ENCODE measurements around the gene MBTPS1.

GRCh38 chr16:84084570-84085270 lies 32.0 kb downstream of the MBTPS1 start:
- TF ChIP-seq CTCF (IDR thresholded peaks at IDR 0.05 in 2 of 3, conservative IDR thresholded peaks at IDR 0.05 in 1 of 3; ENCODE audit: control insufficient read depth in 2 of 3, extremely low read depth in 1 of 3, insufficient read depth in 1 of 3, low read depth in 3 of 3, low read length in 3 of 3) (peak; percentile 84 to 88 (median 84)), CREB1 (IDR thresholded peaks at IDR 0.05; ENCODE audit: low read depth) (no peak), RAD21 (IDR thresholded peaks at IDR 0.05; ENCODE audit: insufficient read depth, low read depth, low read length) (peak; percentile 73), CEBPB (IDR thresholded peaks at IDR 0.05; ENCODE audit: borderline replicate concordance in 1 of 2, low read depth in 2 of 2, low read length in 2 of 2) (no peak)

Measured in GM12878 (cell line).